ENCODE results near the gene TSPAN5.

The TSPAN5 gene

DNA sequence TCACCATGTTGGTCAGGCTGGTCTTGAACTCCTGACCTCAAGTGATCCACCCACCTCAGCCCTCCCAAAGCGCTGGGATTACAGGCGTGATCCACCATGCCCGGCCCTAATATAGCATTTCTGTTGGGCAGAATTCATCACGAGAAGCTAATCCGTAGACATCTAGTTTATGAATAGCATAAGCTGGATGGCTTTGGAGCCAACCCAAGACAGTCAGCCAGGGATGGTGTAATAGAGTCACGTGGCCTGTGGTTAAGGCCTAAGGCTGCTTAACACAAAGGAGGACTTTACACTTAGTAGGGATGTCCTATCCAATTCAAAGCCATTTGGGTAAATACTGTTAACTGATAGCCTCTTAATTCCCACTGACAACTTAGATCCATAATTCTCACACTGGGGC lies 223.6 kb downstream of the TSPAN5 start:
- DNase-seq = no peak

DNA sequence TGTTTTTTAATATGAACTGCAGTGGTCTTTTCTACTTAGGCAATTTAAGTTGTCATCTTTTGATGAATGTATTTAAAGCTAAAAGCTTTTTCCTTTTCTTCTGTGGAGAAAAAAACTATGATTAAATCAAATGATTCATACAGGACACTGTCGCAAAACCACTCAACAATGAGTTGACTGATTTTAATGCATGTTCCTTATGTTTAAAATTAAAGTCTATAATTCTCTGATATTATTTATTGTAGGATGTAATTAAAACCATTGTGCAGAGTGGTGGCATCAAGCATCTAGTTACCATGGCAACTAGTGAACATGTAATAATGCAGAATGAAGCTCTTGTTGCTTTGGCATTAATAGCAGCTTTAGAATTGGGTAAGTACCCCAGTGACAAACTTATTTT lies 224.7 kb downstream of the TSPAN5 start:
- no peak for DNase-seq

DNA sequence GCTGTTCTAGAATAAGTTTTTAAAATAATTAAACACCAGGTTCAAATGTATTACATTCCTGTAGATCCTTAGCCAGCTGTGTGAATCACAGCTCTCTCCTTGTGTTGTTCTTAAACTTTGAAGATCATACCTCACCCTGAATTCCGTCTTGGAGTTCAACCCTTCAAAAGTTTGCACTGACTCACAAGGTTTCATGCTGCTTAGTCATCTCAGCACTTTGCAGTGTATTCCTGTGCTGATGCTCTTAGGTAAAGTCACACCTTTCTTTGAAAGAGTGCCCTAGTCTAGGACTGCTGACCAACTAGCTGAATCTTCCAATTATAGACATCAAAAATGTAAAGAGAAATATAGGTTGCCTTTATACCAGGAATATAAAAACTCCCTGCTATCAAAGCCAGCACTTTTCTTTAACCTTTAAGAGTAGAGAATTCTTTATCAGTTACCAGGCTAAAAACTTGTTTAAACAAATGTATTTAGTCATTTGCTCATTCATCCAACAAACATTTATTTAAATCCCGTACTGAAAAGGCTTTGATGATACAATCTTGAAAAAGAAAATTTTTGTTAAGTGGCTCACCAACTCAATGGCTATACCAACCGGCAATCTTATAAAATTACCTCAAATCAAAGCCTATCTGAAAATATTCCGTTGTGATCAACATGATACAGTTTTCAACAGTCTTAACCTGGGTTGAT lies 227.6 kb downstream of the TSPAN5 start:
- DNase-seq = no peak

DNA sequence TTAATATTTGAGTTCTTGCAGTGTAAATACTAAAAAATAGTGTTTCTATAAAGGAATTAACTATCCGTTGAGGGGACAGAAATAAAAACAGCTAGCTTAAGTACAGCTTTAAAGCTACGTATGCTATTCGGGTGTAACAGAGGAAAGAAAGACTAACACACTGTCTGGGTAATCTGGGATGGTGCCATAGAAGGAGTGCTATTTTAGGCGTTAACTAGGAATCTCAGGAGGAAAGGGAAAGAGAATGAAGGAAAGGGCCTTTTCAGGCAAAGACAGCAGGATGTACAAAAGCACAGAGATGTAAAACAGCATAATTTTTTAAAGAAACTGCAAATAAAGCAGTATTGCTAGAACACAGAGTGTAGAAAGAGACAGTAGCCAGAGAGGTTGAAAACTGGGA lies 235.4 kb downstream of the TSPAN5 start:
- DNase-seq = no peak

DNA sequence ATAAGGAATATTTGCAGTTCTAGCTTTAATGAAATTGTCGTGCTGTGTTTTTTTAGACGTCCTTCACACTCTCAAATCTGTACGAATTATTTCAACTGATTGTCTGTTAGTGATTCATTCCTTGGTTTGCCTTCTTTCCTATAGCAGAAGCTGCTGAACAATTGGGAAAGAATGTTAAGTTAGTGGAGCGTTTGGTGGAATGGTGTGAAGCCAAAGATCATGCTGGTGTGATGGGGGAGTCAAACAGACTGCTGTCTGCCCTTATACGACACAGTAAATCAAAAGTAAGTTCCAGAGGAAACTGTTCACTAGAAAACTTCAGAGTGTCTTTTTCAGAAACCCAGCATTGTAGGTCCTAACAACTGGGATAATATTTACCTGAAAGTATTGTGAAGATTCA lies 237.3 kb downstream of the TSPAN5 start:
- DNase-seq = no peak

All from CD4-positive, alpha-beta T cell treated with Interleukin-21 for 1 hour (primary cell).